Effector memory CD8-positive, alpha-beta T cell (primary cell): ENCODE data around the gene CES1.
"Not testable (repeated sequence)": the region's sequence is repeated elsewhere in the genome, so short reads cannot be mapped to it uniquely, and the experiment has no call there.

ENCODE experiments used
- ATAC-seq: fragments of 150-1000 bp; cut with Tn5 transposase; replicated peaks from 2 replicates; pipeline ENCODE4 v1.10.0; 2021; ENCODE audit warnings: mild to moderate bottlenecking, moderate library complexity
- DNase-seq, 3 experiments: peaks; one replicate each; pipeline ENCODE4 v3.0.0; 2021
- H3K27ac Mint-ChIP-seq, 2 donors: one replicate each; pipeline ENCODE4 v1.8.0; 2022; ENCODE audit warnings: mild to moderate bottlenecking in 2 of 2, mixed read lengths in 2 of 2, moderate library complexity in 2 of 2
- H3K27me3 Mint-ChIP-seq, 2 donors: one replicate each; pipeline ENCODE4 v1.8.0; 2022; ENCODE audit warnings: mixed read lengths in 2 of 2
- H3K36me3 Mint-ChIP-seq: one replicate; pipeline ENCODE4 v1.8.0; 2022; ENCODE audit warnings: mild to moderate bottlenecking, moderate library complexity, mixed read lengths; ENCODE audit not compliant: insufficient read depth
- H3K4me1 Mint-ChIP-seq, 2 donors: one replicate each; pipeline ENCODE4 v1.8.0; 2022; ENCODE audit warnings: low read depth in 2 of 2, mixed read lengths in 2 of 2
- H3K4me3 Mint-ChIP-seq, 2 donors: one replicate each; pipeline ENCODE4 v1.8.0; 2022; ENCODE audit warnings: mild to moderate bottlenecking in 2 of 2, mixed read lengths in 2 of 2, moderate library complexity in 2 of 2
- H3K9me3 Mint-ChIP-seq, 2 donors: one replicate each; pipeline ENCODE4 v1.8.0; 2022; ENCODE audit warnings: mixed read lengths in 2 of 2
- total RNA-seq, 9 experiments: gene quantifications; one replicate each; lab custom pipeline; 2026; lab: John Stamatoyannopoulos, UW

The CES1 gene
- total RNA-seq: 0 to 0.25 (median 0) reads per million in 9 experiments

- no peak for DNase-seq
- Mint-ChIP-seq H3K27me3 (peaks cover 51 to 52% of the 10 kb centered on the region in 2 donors), H3K4me3 (peak within 1 kb of the TSS in 1 of 2 donors; percentile 17), H3K4me1 (peaks cover 0 to 1% of the 10 kb centered on the region in 2 donors), H3K9me3 (no peaks in the 10 kb centered on the region), H3K27ac (no peak within 1 kb of the TSS), H3K36me3 (no peaks in the 10 kb centered on the region)
- ATAC-seq: no peak
Observed at GRCh38 chr16:55832773-55833691, at the start of gene CES1. TSS of gene CES1 (minus strand) at chr16:55833096. CDS start at chr16:55833055, 41 bp downstream.

GRCh38 chr16:55876854-55877253 is 44.0 kb upstream of the CES1 start:
- no peak for ATAC-seq
- Mint-ChIP-seq H3K27me3 (peaks cover 23 to 34% of the 10 kb centered on the region in 2 donors), H3K27ac (no peak overlapping the region), H3K4me3 (no peak overlapping the region), H3K36me3 (no peaks in the 10 kb centered on the region), H3K4me1 (no peaks in the 10 kb centered on the region), H3K9me3 (peaks cover 6 to 9% of the 10 kb centered on the region in 2 donors)
- DNase-seq: no peak

- H3K36me3 Mint-ChIP-seq: no peaks in the 10 kb centered on the region
- no peak within 1 kb of the TSS for H3K27ac Mint-ChIP-seq
- ATAC-seq (no peak), DNase-seq (no peak)
- peaks cover 6 to 9% of the 10 kb centered on the region in 2 donors for H3K9me3 Mint-ChIP-seq
- H3K4me1 Mint-ChIP-seq: no peaks in the 10 kb centered on the region
- H3K27me3 Mint-ChIP-seq: peaks cover 33 to 38% of the 10 kb centered on the region in 2 donors
- no peak within 1 kb of the TSS for H3K4me3 Mint-ChIP-seq
Observed at GRCh38 chr16:55875273-55875672, 42.4 kb upstream of the CES1 start, which contains the start of gene CES5A. TSS of gene CES5A (minus strand) at chr16:55875373. CDS start at chr16:55875221, 152 bp downstream.

GRCh38 chr16:55873122-55873521 is 40.2 kb upstream of the CES1 start:
- no peak for DNase-seq
- Mint-ChIP-seq H3K27ac (no peak overlapping the region), H3K4me1 (no peaks in the 10 kb centered on the region), H3K27me3 (peaks cover 45 to 60% of the 10 kb centered on the region in 2 donors), H3K4me3 (no peak overlapping the region), H3K36me3 (no peaks in the 10 kb centered on the region), H3K9me3 (no peaks in the 10 kb centered on the region)
- ATAC-seq: no peak

GRCh38 chr16:55872130-55872529 is 39.2 kb upstream of the CES1 start:
- Mint-ChIP-seq H3K36me3 (no peaks in the 10 kb centered on the region), H3K27me3 (peaks cover 50 to 70% of the 10 kb centered on the region in 2 donors), H3K27ac (no peak overlapping the region), H3K9me3 (no peaks in the 10 kb centered on the region), H3K4me1 (no peaks in the 10 kb centered on the region), H3K4me3 (no peak overlapping the region)
- DNase-seq: no peak
- ATAC-seq: no peak

- ATAC-seq (no peak), DNase-seq (no peak)
- Mint-ChIP-seq H3K9me3 (no peaks in the 10 kb centered on the region), H3K4me1 (no peaks in the 10 kb centered on the region), H3K27me3 (peaks cover 48 to 68% of the 10 kb centered on the region in 2 donors), H3K27ac (no peak overlapping the region), H3K36me3 (no peaks in the 10 kb centered on the region), H3K4me3 (no peak overlapping the region)
Observed at GRCh38 chr16:55871411-55872038, 38.6 kb upstream of the CES1 start.

- Mint-ChIP-seq H3K36me3 (no peaks in the 10 kb centered on the region), H3K27me3 (peaks cover 42 to 71% of the 10 kb centered on the region in 2 donors), H3K27ac (no peak overlapping the region), H3K4me3 (no peak overlapping the region), H3K4me1 (no peaks in the 10 kb centered on the region), H3K9me3 (no peaks in the 10 kb centered on the region)
- DNase-seq (no peak), ATAC-seq (no peak)
Observed at GRCh38 chr16:55868980-55869379, 36.1 kb upstream of the CES1 start.

GRCh38 chr16:55868137-55868536 is 35.2 kb upstream of the CES1 start:
- Mint-ChIP-seq H3K27me3 (peaks cover 41 to 72% of the 10 kb centered on the region in 2 donors), H3K27ac (no peak overlapping the region), H3K9me3 (no peaks in the 10 kb centered on the region), H3K4me3 (no peak overlapping the region), H3K4me1 (no peaks in the 10 kb centered on the region), H3K36me3 (no peaks in the 10 kb centered on the region)
- ATAC-seq (no peak), DNase-seq (no peak)

- Mint-ChIP-seq H3K4me1 (no peaks in the 10 kb centered on the region), H3K36me3 (no peaks in the 10 kb centered on the region), H3K9me3 (no peaks in the 10 kb centered on the region), H3K4me3 (no peak overlapping the region), H3K27ac (no peak overlapping the region), H3K27me3 (peaks cover 16 to 53% of the 10 kb centered on the region in 2 donors)
- DNase-seq (no peak), ATAC-seq (no peak)
Observed at GRCh38 chr16:55861288-55861687, 28.4 kb upstream of the CES1 start.

- not testable (repeated sequence) for H3K4me1 Mint-ChIP-seq, H3K9me3 Mint-ChIP-seq, DNase-seq, ATAC-seq, H3K36me3 Mint-ChIP-seq, H3K27ac Mint-ChIP-seq, H3K4me3 Mint-ChIP-seq
- H3K27me3 Mint-ChIP-seq: peaks cover 24 to 71% of the 10 kb centered on the region in 2 donors
Observed at GRCh38 chr16:55857650-55858049, 24.8 kb upstream of the CES1 start.

GRCh38 chr16:55856950-55857349 is 24.1 kb upstream of the CES1 start:
- no peaks in the 10 kb centered on the region for H3K36me3 Mint-ChIP-seq
- ATAC-seq (no peak), DNase-seq (no peak)

GRCh38 chr16:55853114-55853513 is 20.2 kb upstream of the CES1 start:
- DNase-seq: no peak
- Mint-ChIP-seq H3K27me3 (peaks cover 55 to 74% of the 10 kb centered on the region in 2 donors), H3K4me1 (no peaks in the 10 kb centered on the region), H3K27ac (no peak overlapping the region), H3K4me3 (no peak overlapping the region), H3K36me3 (no peaks in the 10 kb centered on the region), H3K9me3 (no peaks in the 10 kb centered on the region)
- no peak for ATAC-seq

More at GRCh38 chr16:55856950-55857349, 24.1 kb upstream of the CES1 start:
- Mint-ChIP-seq H3K27me3 (peaks cover 26 to 70% of the 10 kb centered on the region in 2 donors), H3K4me1 (no peaks in the 10 kb centered on the region), H3K27ac (no peak overlapping the region), H3K9me3 (no peaks in the 10 kb centered on the region), H3K4me3 (no peak overlapping the region)

- Mint-ChIP-seq H3K4me3 (no peak overlapping the region), H3K27ac (no peak overlapping the region)
- DNase-seq: no peak
Observed at GRCh38 chr16:55849536-55849935, 16.6 kb upstream of the CES1 start.

More at GRCh38 chr16:55849536-55849935, 16.6 kb upstream of the CES1 start:
- no peaks in the 10 kb centered on the region for H3K36me3 Mint-ChIP-seq
- no peaks in the 10 kb centered on the region for H3K9me3 Mint-ChIP-seq
- ATAC-seq: no peak
- peaks cover 60 to 65% of the 10 kb centered on the region in 2 donors for H3K27me3 Mint-ChIP-seq
- no peaks in the 10 kb centered on the region for H3K4me1 Mint-ChIP-seq
